Measurements from ENCODE around the gene NUP210L. TPM values are rescaled to one million over a fixed set of nuclear protein-coding genes. Genes with fewer than 3 reads are reported as not detected.
A peak's percentile ranks its signal among the peaks of the same experiment; 100 is the strongest.

Gene NUP210L
- total RNA-seq, 4 donors from 2014 or later, result not detected

DNA sequence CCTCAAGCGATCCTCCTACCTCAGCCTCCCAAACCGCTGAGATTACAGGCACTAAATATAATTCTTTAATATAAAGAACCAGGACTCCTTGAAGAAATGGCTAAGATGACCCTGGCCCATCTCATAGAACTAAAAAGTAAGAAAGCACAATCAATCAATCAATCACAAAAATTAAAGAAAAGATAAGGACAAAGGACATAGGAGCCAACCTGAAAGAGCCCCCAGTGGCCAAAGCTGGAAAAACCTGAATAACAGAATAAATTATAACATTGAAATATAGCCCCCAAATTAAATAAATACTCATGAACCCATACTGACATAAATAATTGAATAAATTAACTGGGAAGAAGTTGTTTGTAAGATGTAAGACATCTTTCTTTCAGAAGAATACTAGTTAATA, 8.9 kb downstream of the NUP210L start:
- intact Hi-C loops (cut with DNase I; ENCODE audit: low total_unique reads) (no loop called here), in situ Hi-C loops (cut with MboI; ENCODE audit: low pct_ligation_motif_present in 1 of 4, low pct_unique_long_range_greater_than_20kb in 1 of 4, low sequenced_read_pairs in 3 of 4) (no loop called here)
- no peaks in the 10 kb centered on the region for H3K36me3 ChIP-seq
- no peak for DNase-seq
- H3K27me3 ChIP-seq, result no peaks in the 10 kb centered on the region
- no peaks in the 10 kb centered on the region for H3K4me1 ChIP-seq
- H3K9me3 ChIP-seq, result no peaks in the 10 kb centered on the region
- TF ChIP-seq CTCF (IDR thresholded peaks at IDR 0.05) (peak in 2 of 5 experiments; percentile 25 to 30), POLR2AphosphoS5 (IDR thresholded peaks at IDR 0.05) (no peak), POLR2A (IDR thresholded peaks at IDR 0.05) (no peak), EP300 (IDR thresholded peaks at IDR 0.05; ENCODE audit: low read depth) (no peak)
- H3K27ac ChIP-seq, result no peak overlapping the region
- 100% methylated on average over 2 of the region's 2 CpGs for WGBS, 2 donors (ENCODE audit: low coverage in 1 of 2)
- H3K4me3 ChIP-seq, result no peak overlapping the region

DNA sequence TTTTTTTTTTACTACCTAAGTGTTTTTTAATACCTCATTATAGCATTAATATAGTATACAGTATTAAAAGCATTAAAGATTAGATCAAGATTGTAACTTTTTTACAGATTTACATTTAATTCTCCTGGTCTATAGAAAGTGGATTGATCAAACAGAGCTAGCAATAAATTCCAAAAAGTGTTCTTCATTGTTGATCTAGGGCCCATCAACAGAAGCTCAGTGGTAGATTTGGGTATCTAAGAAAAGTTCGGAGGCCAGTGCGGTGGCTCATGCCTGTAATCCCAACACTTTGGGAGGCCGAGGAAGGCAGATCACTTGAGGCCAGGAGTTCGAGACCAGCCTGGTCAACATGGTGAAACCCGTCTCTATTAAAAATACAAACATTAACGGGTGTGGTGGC, 12.5 kb downstream of the NUP210L start:
- no peak for DNase-seq
- no peak overlapping the region for H3K27ac ChIP-seq
- TF ChIP-seq POLR2A (IDR thresholded peaks at IDR 0.05), result no peak
- TF ChIP-seq POLR2AphosphoS5 (IDR thresholded peaks at IDR 0.05), result no peak
- no peak for TF ChIP-seq EP300 (IDR thresholded peaks at IDR 0.05; ENCODE audit: low read depth)
- TF ChIP-seq CTCF (IDR thresholded peaks at IDR 0.05), result no peak
- WGBS, 2 donors (ENCODE audit: low coverage in 1 of 2), result 82 to 100% methylated on average over 1 to 6 of the region's 6 CpGs
- no peaks in the 10 kb centered on the region for H3K36me3 ChIP-seq
- intact Hi-C loops (cut with DNase I; ENCODE audit: low total_unique reads), result no loop called here
- no peaks in the 10 kb centered on the region for H3K9me3 ChIP-seq
- no peaks in the 10 kb centered on the region for H3K4me1 ChIP-seq
- in situ Hi-C loops (cut with MboI; ENCODE audit: low pct_ligation_motif_present in 1 of 4, low pct_unique_long_range_greater_than_20kb in 1 of 4, low sequenced_read_pairs in 3 of 4), result no loop called here
- no peaks in the 10 kb centered on the region for H3K27me3 ChIP-seq
- no peak overlapping the region for H3K4me3 ChIP-seq

GRCh38 chr1:154141240-154141639, 13.6 kb downstream of the NUP210L start:
- no peak for TF ChIP-seq CTCF (IDR thresholded peaks at IDR 0.05)
- TF ChIP-seq POLR2AphosphoS5 (IDR thresholded peaks at IDR 0.05), result no peak
- no peak overlapping the region for H3K4me3 ChIP-seq
- no peaks in the 10 kb centered on the region for H3K27me3 ChIP-seq
- WGBS, 2 donors (ENCODE audit: low coverage in 1 of 2), result 47% methylated on average over 3 of the region's 3 CpGs
- intact Hi-C loops (cut with DNase I; ENCODE audit: low total_unique reads) (no loop called here), in situ Hi-C loops (cut with MboI; ENCODE audit: low pct_ligation_motif_present in 1 of 4, low pct_unique_long_range_greater_than_20kb in 1 of 4, low sequenced_read_pairs in 3 of 4) (no loop called here)
- no peaks in the 10 kb centered on the region for H3K4me1 ChIP-seq
- no peak for DNase-seq
- no peaks in the 10 kb centered on the region for H3K36me3 ChIP-seq
- no peak overlapping the region for H3K27ac ChIP-seq
- H3K9me3 ChIP-seq, result no peaks in the 10 kb centered on the region

DNA sequence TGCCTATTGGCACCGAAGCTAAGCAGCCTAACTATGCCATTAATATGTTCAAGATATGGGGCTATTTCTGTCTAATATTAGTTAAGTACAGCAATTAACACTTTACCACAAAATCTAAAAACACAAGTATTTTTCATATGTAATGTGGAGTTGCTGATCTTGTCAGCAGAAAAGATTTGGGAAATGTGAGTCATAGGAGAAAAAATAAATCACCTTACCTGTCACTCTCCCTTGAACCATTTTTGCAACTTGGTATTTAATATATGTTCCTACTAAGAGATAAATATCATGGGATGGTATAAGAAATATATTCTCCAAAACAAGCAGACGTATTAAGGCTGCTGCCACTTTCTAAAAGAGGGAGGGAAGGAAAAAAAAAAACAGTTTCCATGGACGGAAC, 17.0 kb downstream of the NUP210L start:
- in situ Hi-C loops (cut with MboI; ENCODE audit: low pct_ligation_motif_present in 1 of 4, low pct_unique_long_range_greater_than_20kb in 1 of 4, low sequenced_read_pairs in 3 of 4) (no loop called here), intact Hi-C loops (cut with DNase I; ENCODE audit: low total_unique reads) (no loop called here)
- no peaks in the 10 kb centered on the region for H3K9me3 ChIP-seq
- no peaks in the 10 kb centered on the region for H3K27me3 ChIP-seq
- no peak for TF ChIP-seq EP300 (IDR thresholded peaks at IDR 0.05; ENCODE audit: low read depth)
- no peak for TF ChIP-seq POLR2A (IDR thresholded peaks at IDR 0.05)
- H3K36me3 ChIP-seq, result no peaks in the 10 kb centered on the region
- no peak for DNase-seq
- H3K27ac ChIP-seq, result no peak overlapping the region
- no peak overlapping the region for H3K4me3 ChIP-seq
- H3K4me1 ChIP-seq, result no peaks in the 10 kb centered on the region
- 90% methylated on average over 3 of the region's 3 CpGs; no CpG with 5 or more reads in 1 of the 2 donors for WGBS, 2 donors (ENCODE audit: low coverage in 1 of 2)

DNA sequence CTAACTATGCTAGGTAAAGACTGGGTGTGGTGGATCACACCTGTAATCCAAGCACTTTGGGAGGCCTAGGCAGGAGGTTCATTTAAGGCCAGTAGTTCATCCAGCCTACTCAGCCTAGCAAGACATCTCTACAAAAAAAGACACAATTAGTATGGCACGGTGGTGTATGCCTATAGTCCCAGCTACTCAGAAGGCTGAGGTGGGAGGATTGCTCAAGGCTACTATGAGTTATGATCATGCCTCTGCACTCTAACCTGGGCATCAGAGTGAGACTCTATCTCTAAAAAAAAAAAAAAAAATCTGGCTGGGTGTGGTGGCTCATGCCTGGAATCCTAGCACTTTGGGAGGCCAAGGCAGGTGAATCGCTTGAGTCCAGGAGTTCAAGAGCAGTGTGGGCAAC, 21.6 kb downstream of the NUP210L start:
- in situ Hi-C loops (cut with MboI; ENCODE audit: low pct_ligation_motif_present in 1 of 4, low pct_unique_long_range_greater_than_20kb in 1 of 4, low sequenced_read_pairs in 3 of 4) (no loop called here), intact Hi-C loops (cut with DNase I; ENCODE audit: low total_unique reads) (no loop called here)
- Histone ChIP-seq H3K36me3 (no peaks in the 10 kb centered on the region), H3K4me3 (no peak overlapping the region), H3K4me1 (no peaks in the 10 kb centered on the region), H3K9me3 (no peaks in the 10 kb centered on the region), H3K27ac (no peak overlapping the region), H3K27me3 (no peaks in the 10 kb centered on the region)
- 94% methylated on average over 2 of the region's 2 CpGs; no CpG with 5 or more reads in 1 of the 2 donors for whole genome bisulfite sequencing, 2 donors (ENCODE audit: low coverage in 1 of 2)
- TF ChIP-seq POLR2A (IDR thresholded peaks at IDR 0.05), result no peak
- no peak for TF ChIP-seq POLR2AphosphoS5 (IDR thresholded peaks at IDR 0.05)
- TF ChIP-seq CTCF (IDR thresholded peaks at IDR 0.05), result no peak
- no peak for TF ChIP-seq EP300 (IDR thresholded peaks at IDR 0.05; ENCODE audit: low read depth)
- DNase-seq, result no peak
